Suppressor macrophage treated with lipopolysaccharide for 4 hours (primary cell): ENCODE data around the gene SYCP2.

Experiments used
- DNase-seq: peaks from one replicate; pipeline ENCODE4 v3.0.0-alpha.2; 2020

The SYCP2 gene

GRCh38 chr20:59832406-59833363 is 100.8 kb downstream of the SYCP2 start:
- no peak for DNase-seq

GRCh38 chr20:59831916-59832270 is 101.5 kb downstream of the SYCP2 start:
- no peak for DNase-seq

GRCh38 chr20:59831024-59831915 is 102.2 kb downstream of the SYCP2 start:
- no peak for DNase-seq

- DNase-seq: no peak
Measured at GRCh38 chr20:59830665-59831023, 102.8 kb downstream of the SYCP2 start.

- no peak for DNase-seq
Measured at GRCh38 chr20:59829786-59830664, 103.4 kb downstream of the SYCP2 start.

GRCh38 chr20:59829054-59829785 is 104.2 kb downstream of the SYCP2 start:
- DNase-seq: no peak

- no peak for DNase-seq
Measured at GRCh38 chr20:59828125-59829053, 105.0 kb downstream of the SYCP2 start.

GRCh38 chr20:59827138-59828056 is 106.0 kb downstream of the SYCP2 start:
- DNase-seq: no peak

GRCh38 chr20:59825944-59826759 is 107.3 kb downstream of the SYCP2 start:
- no peak for DNase-seq

GRCh38 chr20:59825563-59825920 is 107.9 kb downstream of the SYCP2 start:
- no peak for DNase-seq

GRCh38 chr20:59824711-59825562 is 108.5 kb downstream of the SYCP2 start:
- no peak for DNase-seq

- DNase-seq: no peak
Measured at GRCh38 chr20:59823491-59824259, 109.8 kb downstream of the SYCP2 start.

GRCh38 chr20:59823030-59823423 is 110.4 kb downstream of the SYCP2 start:
- DNase-seq: no peak

- DNase-seq: no peak
Measured at GRCh38 chr20:59822291-59823029, 111.0 kb downstream of the SYCP2 start.

GRCh38 chr20:59821788-59822187 is 111.6 kb downstream of the SYCP2 start:
- no peak for DNase-seq

- no peak for DNase-seq
Measured at GRCh38 chr20:59821201-59821600, 112.2 kb downstream of the SYCP2 start.
